T47D (cell line): ENCODE data around the gene LAGE3.

Source experiments
- DNase-seq, 2 experiments: peaks; one replicate each; pipeline versions ENCODE4 v3.0.0 to v3.0.0-alpha.2; 2011 to 2012; ENCODE audit warnings: low read depth in 1 of 2, low spot score in 1 of 2
- JUND ChIP-seq: IDR thresholded peaks from 2 replicates; pipeline ENCODE4 v1.6.1; 2012; ENCODE audit warnings: low read depth
- in situ Hi-C: cut with HindIII; loops from 2 replicates; pipeline ENCODE4 v1.10.0; 2016; ENCODE audit warnings: low sequenced_read_pairs, low pct_unique_long_range_greater_than_20kb

The LAGE3 gene

DNA sequence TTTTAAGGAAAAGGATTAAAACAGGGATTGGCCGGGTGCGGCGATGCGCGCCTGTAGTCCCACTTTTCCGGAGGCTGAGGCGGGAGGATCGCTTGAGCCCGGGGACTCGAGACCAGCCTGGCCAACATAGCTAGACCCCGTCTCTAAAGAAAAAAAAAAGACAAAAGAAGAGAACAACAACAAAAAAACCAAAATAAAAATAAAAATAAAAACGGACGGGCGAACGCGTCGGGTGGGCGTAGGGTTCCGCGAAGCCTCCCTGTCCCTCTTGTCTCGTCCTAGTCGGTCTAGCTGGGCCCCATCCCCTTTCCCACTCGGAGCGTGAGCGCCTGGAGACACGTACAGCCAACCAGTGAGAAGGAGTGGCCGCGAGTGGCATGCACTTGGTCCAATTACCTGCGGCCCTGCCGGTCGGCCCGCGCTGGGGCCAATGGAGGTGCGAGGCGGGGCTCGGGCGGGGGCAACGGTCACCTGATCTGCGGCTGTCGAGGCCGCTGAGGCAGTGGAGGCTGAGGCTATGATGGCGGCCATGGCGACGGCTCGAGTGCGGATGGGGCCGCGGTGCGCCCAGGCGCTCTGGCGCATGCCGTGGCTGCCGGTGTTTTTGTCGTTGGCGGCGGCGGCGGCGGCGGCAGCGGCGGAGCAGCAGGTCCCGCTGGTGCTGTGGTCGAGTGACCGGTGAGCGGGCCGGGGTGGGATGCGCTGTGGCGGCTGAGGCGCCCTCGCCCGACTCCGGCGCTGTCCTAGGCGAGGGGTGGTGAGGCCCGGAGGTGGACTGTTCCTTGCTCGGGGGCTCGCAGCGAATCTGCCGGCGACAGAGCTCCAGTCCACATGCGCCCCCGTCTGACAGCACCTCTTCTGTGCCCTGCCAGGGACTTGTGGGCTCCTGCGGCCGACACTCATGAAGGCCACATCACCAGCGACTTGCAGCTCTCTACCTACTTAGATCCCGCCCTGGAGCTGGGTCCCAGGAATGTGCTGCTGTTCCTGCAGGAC is 50.6 kb downstream of the LAGE3 start, which contains the start of gene ATP6AP1:
TSS of gene ATP6AP1 (plus strand) at position 502 of the 996 bp plus-strand sequence. CDS start at position 518, 16 bp downstream.
- in situ Hi-C loops, result no loop called here
- no peak for TF ChIP-seq JUND
- peak; percentile 68 to 92 for DNase-seq
